ENCODE results near the gene ITFG2.
A peak's percentile ranks its signal among the peaks of the same experiment; 100 is the strongest.
"Not testable (repeated sequence)": the region's sequence is repeated elsewhere in the genome, so short reads cannot be mapped to it uniquely, and the experiment has no call there.

ITFG2 gene

GRCh38 chr12:2832550-2833127, 20.2 kb downstream of the ITFG2 start:
- no peak for DNase-seq

DNA sequence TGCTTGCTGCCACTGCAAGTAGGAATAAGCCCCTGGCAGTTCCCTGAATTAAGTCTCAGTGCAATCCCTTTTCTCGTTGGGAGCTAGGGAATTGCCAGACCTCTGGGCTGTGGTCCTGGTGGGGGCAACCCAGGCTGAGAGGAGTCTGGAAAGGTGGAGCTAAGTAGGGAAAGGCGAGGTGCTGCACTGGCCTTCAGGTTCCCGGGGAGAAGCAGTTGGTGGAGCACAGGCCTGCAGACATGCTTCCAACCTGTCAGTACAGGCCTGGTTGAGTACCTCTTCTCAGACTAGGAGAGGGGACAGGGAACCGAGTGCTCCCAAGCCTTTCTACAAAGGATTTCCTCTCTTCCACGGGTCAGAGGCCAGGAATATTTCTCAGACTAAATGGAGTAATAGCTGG, 20.9 kb downstream of the ITFG2 start:
- DNase-seq, result no peak

- no peak for DNase-seq
These were observed 21.3 kb downstream of the ITFG2 start for GRCh38 chr12:2833810-2834209.

DNA sequence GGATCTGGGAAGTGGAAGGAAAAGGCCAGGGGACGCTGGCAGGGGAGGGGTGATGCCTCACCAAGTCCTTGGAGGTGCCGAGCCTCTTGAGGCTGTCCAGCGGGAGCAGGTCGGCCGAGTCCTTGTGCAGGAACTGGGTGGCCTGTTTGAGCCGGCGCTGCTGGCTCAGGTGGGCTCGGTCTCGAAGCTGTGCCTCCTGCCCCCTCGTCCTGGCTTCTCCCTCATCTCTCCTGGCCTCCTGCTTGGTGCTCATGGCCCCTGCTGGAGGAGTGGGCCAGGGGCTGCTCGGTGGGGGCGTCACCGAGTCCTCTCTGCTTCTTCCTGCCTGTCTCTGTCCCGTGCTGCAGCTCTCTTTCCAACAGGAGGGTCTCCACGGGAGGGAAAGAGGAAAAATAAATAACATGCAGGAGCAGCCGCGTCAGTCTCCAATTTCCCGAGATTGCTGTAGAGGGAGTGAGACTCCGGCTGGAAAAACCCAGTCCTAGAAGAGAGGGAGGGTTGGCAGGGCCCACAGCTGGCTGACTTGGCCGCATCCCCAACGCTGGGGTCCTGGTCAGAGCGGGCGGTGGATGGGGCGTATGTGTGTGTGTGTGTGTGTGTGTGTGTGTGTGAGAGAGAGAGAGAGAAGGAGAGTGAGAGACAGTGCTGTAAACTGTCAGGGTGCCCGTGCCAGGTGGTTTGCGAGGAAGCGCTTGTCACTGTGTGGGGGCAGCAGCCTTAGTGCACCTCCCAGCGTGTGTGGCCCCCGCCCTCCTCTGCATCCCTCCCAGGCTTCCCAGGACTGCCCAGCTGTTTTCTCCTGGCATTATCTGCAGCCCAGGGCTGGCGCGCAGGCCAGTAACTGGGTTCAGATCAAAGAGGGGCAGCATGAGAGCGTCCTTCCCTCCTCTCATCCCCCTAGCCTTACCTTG, 22.4 kb downstream of the ITFG2 start, which contains the start of gene NRIP2:
NRIP2 (minus strand) TSS at position 455 of the 911 bp plus-strand sequence; CDS start at position 403, 52 bp downstream.
- peak; percentile 61 for DNase-seq

DNA sequence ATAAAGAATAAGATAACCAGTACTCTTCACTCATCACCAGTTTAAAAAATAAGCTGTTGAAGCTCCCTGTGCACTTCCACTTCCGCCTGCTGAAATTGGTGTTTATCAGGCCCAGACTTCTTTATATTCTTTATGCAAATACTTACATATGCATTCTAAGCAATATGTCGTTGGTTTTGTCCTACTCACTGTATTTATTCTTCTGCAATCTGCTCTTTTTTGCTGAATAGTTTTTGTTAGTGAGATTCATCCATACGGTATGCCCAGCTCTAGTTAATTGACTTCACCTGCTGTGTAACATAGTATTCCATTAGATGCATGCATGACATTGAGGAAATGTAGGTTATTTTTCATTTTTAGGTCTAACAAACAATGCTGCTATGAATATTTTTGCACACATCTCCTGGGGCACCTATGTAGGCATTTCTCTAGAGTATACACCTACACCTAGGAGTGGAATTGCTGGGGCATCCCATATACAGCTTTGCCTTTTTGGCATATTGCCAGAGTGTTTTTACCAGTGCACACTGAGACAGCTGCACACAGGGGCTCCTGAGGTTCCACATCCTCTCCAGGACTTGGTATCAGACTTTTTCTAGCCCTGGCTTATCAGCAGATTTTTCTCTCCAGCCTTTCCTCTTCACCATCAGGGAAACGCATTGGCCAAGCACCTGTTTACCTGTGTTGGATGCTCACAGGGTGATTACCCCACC, 23.4 kb downstream of the ITFG2 start:
- DNase-seq, result no peak

GRCh38 chr12:2836574-2836973, 24.1 kb downstream of the ITFG2 start:
- DNase-seq, result no peak

DNA sequence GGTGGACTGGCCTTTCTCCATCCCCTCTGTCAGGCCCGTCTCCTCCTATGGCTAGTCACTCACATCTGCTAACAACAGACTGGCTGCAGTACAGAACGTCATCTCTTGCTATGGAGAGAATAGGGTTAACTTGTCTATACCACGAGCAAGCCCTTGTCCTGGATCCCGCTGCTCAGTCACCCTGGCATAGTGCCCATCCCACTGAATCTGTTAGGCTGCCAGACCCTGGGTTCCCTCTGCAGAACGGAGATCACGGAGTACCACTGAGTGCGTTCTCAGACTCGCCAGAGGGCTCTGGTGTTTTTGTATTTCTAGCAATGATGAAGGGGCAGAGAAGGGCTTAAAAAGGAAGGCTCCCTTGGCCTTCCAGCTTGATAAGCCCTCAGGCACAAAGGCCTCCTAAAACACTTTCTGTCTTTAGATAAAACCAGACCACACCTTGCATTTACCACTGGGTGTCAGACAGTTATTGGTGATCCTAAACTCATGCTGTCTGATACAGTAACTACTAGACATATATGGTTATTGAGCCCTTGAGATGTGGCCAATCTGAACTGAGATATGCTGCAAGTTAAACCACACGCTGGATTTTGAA, 28.7 kb downstream of the ITFG2 start:
- DNase-seq, result no peak

DNA sequence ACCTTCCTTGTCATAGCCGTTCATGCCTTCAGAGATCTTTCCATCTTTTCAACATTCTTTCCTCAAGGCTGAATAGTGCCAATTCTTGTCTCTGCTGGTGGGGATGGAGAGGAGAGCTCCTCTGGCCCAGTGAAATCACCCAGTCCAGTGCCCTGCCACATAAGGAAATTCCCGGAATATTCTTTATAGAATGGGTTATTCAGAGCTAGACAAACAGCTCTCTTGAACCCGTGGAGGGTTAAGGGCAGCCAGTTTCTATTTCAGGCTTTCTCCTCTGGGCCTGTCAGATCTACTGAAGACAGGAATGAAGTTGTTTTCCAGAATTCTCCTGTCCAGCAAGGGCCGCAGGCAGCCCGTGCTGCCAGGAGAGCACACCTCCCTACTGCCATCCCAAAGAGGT, 30.5 kb downstream of the ITFG2 start:
- DNase-seq, result no peak

- peak; percentile 29 for DNase-seq
These were observed 32.3 kb downstream of the ITFG2 start for GRCh38 chr12:2844786-2845185.

GRCh38 chr12:2845280-2845679, 32.8 kb downstream of the ITFG2 start:
- peak; percentile 75 for DNase-seq

- no peak for DNase-seq
These were observed 39.5 kb downstream of the ITFG2 start for GRCh38 chr12:2851931-2852330.

DNA sequence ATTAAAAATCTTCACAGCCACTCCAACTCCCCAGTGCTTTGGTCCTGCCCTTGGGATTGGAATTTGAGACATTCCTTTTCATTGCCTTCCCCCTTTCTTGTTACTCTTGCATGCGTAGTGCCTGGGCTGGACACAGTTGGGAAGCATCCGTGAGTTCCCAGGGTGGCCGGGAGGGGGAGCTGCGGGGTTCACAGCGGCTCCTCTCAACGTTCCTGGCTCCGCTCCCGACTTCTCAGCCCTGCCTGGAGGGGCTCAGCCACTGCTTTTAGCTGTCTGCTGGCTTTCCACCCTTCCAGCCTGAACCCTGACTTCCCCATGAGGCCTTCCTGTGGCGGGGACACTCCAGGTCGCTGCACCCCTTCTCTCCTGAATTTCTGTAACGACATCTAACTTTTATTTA, 41.2 kb downstream of the ITFG2 start:
- DNase-seq, result peak; percentile 80

- no peak for DNase-seq
These were observed 42.4 kb downstream of the ITFG2 start for GRCh38 chr12:2854669-2855453.

DNA sequence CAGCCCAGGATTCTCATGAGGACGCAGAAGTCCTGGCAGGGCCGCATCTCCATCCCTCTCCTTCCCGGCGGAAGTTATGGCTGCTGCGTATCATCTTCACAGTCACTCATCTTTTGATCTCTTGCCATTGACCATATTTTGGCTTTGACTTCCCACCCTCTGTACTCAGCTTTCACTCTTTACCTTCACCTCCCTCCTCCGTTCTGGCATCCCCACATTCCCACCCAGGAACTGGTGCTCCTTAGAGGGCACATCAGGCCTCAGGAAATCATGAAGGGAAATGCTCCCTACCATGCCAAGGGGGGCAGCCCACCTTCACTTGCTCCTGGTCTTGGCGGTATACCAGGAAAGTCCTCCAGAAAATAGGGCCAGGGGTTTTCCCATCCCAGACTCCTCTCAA, 43.1 kb downstream of the ITFG2 start:
- DNase-seq, result no peak

DNA sequence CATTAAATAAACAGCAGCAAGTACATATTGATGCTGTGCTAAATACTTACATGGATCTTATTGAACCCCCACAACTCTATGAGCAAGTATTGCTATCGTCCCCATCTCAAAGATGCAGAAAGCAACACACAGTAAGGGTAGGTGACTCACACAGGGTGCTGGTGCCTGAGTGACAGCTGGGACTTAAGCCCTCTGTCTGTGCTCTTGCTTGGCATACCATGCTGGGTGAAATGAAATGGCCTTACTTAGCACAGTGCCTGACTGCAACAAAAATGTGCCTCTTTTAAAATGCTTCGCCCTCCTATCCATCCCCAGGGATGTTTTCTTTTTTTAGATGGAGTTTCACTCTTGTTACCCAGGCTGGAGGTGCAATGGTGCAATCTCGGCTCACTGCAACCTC, 43.6 kb downstream of the ITFG2 start:
- DNase-seq, result no peak

DNA sequence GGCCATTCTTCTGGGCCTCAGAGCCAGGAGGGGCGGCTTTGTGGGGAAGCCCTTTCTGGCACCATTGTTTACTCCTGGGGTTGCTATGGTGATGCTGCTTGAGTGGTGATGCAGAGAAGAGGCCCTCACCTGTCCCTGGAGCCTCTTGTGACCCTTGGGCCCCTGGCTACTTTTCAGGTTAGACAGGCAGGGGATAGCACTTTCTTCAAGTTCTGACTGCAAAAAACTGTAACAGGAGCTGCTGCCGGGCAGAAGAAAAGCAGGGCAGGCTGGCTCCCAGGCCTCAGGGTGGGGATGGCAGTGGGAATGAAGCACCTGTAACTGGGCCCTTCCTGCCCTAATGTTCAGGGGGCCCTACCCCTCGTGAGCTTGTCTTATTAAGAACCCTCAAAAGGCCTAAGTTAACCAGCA, 44.6 kb downstream of the ITFG2 start, which contains the start of gene TEX52:
TEX52 (minus strand) TSS at position 19 of the 411 bp plus-strand sequence; CDS start at position 6, 13 bp downstream.
- DNase-seq, result no peak

- no peak for DNase-seq
These were observed 45.1 kb downstream of the ITFG2 start for GRCh38 chr12:2857576-2857975.

DNA sequence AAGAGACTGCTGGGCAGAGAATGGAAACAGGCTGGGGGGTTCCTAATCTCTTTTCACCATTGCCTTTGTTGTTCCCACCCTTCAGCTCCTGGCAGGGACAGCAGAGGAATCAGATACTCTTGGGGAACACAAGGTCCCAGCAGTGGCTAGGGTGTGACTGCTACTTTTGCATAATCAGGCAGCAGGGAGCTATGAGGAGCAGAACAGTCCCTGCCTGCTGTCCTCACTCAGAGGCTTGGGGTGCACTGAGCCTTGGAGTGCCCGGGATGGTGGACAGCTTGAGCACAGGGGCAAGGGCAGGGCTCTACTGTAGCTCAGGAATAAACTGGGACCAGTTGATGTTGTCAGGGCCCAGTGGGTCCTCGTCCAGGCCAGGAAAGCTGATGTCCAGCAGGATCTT, 45.9 kb downstream of the ITFG2 start:
- DNase-seq, result no peak

- DNase-seq, result no peak
These were observed 46.5 kb downstream of the ITFG2 start for GRCh38 chr12:2858944-2859421.

DNA sequence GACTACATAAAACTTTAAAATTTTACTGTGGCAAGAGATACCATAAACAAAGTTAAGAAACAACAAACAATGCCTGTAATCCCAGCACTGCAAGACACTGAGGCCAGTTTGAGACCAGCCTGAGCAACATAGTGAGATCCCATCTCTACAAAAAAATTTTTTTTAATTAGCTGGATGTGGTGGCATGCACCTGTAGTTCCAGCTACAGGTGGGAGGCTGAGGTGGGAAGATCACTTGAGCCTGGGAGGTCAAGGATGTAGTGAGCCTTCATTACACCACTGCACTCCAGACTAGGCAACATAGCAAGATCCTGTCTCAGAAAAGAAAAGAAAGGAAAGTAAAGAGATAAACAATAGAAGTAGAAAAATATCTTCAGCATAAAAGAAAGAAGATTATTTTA, 47.7 kb downstream of the ITFG2 start:
- DNase-seq, result no peak

GRCh38 chr12:2862876-2863275, 50.4 kb downstream of the ITFG2 start:
- no peak for DNase-seq

GRCh38 chr12:2863402-2863801, 50.9 kb downstream of the ITFG2 start:
- not testable (repeated sequence) for DNase-seq
